Activated CD8-positive, alpha-beta T cell treated with anti-CD3 and anti-CD28 coated beads, Interleukin-2, amount 10 ng/mL, durations not matched to agents 7 days and 5 days (primary cell): ENCODE measurements around the gene CARD16. TPM values are rescaled to one million over a fixed set of nuclear protein-coding genes. Genes with fewer than 3 reads are reported as not detected.
"Not testable (repeated sequence)": the region's sequence is repeated elsewhere in the genome, so short reads cannot be mapped to it uniquely, and the experiment has no call there.

Experiments used
- ATAC-seq: fragments of 150-1000 bp; cut with Tn5 transposase; one replicate; pipeline ENCODE4 v1.10.0; 2021; ENCODE audit warnings: moderate library complexity
- CTCF ChIA-PET: fragments of 350-600 bp; sonication (Branson Sonifier 250); formaldehyde crosslinking; loops from one replicate; lab custom pipeline; 2021; ENCODE audit warnings: antibody characterized with exemption; lab: Charles Lee
- POLR2A ChIA-PET: fragments of 350-600 bp; sonication (Branson Sonifier 250); formaldehyde crosslinking; loops from one replicate; lab custom pipeline; 2021; ENCODE audit warnings: antibody characterized with exemption; lab: Charles Lee
- DNase-seq: peaks from one replicate; pipeline ENCODE4 v3.0.0-alpha.2; 2020
- H3K27ac Mint-ChIP-seq: one replicate; pipeline ENCODE4 v1.8.0; 2021; ENCODE audit warnings: mild to moderate bottlenecking, mixed read lengths
- H3K27me3 Mint-ChIP-seq: one replicate; pipeline ENCODE4 v1.8.0; 2021; ENCODE audit warnings: low read depth, mixed read lengths
- H3K36me3 Mint-ChIP-seq: one replicate; pipeline ENCODE4 v1.8.0; 2021; ENCODE audit warnings: low read depth, mixed read lengths
- H3K4me1 Mint-ChIP-seq: one replicate; pipeline ENCODE4 v1.8.0; 2021; ENCODE audit warnings: low read depth, mixed read lengths
- H3K4me3 Mint-ChIP-seq: one replicate; pipeline ENCODE4 v1.8.0; 2021; ENCODE audit warnings: mild to moderate bottlenecking, mixed read lengths
- H3K9me3 Mint-ChIP-seq: one replicate; pipeline ENCODE4 v1.8.0; 2022; ENCODE audit warnings: mixed read lengths; ENCODE audit not compliant: insufficient read depth
- total RNA-seq, 2 experiments: library from RNA; stranded (reverse); gene quantifications; one replicate each; pipeline ENCODE4 v1.2.3, GENCODE V29; 2021

Gene CARD16
- total RNA-seq, 2 experiments from 2014 or later: 70.8 to 73.9 TPM

DNA sequence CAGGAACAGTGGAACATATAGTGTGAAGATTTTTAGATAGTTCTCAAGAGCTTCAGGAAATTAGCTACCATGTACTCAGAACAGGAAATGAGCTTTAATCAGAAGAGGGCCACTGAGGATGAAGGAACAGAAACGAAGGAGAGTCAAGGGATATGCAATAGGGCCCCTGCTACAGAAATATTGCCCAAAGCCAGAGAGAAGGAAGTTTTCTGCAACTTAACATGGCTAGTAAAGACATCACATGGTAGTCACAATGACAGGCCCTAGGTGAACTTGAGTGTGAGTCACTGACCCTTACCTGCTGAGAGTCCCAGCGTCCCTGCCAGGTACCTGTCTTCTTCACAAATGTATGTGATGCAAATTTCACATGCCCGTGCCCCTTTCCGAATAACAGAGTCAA lies 25.2 kb upstream of the CARD16 start:
- ChIA-PET POLR2A (no interaction called here), CTCF (no interaction called here)
- peak overlapping the region; percentile 32 for H3K4me3 Mint-ChIP-seq
- no peaks in the 10 kb centered on the region for H3K9me3 Mint-ChIP-seq
- peak; percentile 67 for ATAC-seq
- no peaks in the 10 kb centered on the region for H3K36me3 Mint-ChIP-seq
- H3K27me3 Mint-ChIP-seq: no peaks in the 10 kb centered on the region
- peaks cover 17% of the 10 kb centered on the region for H3K4me1 Mint-ChIP-seq
- H3K27ac Mint-ChIP-seq: peak overlapping the region; percentile 56
- DNase-seq: no peak

GRCh38 chr11:105069749-105070148 lies 24.6 kb upstream of the CARD16 start:
- POLR2A ChIA-PET, H3K27ac Mint-ChIP-seq: not testable (repeated sequence)
- H3K4me1 Mint-ChIP-seq: peaks cover 17% of the 10 kb centered on the region

GRCh38 chr11:105063245-105063941 lies 18.3 kb upstream of the CARD16 start:
- H3K4me3 Mint-ChIP-seq, CTCF ChIA-PET, H3K36me3 Mint-ChIP-seq, H3K4me1 Mint-ChIP-seq, ATAC-seq, DNase-seq, H3K9me3 Mint-ChIP-seq, POLR2A ChIA-PET, H3K27ac Mint-ChIP-seq, H3K27me3 Mint-ChIP-seq: not testable (repeated sequence)

More at GRCh38 chr11:105069749-105070148, 24.6 kb upstream of the CARD16 start:
- H3K9me3 Mint-ChIP-seq, CTCF ChIA-PET, H3K27me3 Mint-ChIP-seq, H3K4me3 Mint-ChIP-seq, DNase-seq, H3K36me3 Mint-ChIP-seq: not testable (repeated sequence)
- peak; percentile 51 for ATAC-seq

DNA sequence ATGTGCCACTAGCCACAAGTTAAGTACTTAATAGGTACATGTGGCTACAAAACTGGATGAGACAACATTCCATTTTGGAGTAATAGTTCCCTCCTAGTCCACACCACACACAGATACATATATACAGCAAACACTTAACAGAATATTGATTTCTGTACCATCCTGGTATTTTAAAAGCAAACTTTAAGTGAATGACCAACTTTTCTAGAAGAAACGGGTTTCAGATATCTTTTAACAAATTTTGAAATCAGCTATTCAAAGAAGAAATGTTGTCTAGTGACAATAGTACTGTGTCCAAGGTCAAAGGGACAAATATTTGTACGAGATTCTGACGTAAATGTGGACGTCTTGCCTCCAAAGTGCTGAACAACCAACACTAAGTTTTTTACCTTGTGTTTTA lies 12.3 kb upstream of the CARD16 start:
- H3K36me3 Mint-ChIP-seq: no peaks in the 10 kb centered on the region
- CTCF ChIA-PET: no interaction called here
- H3K9me3 Mint-ChIP-seq: no peaks in the 10 kb centered on the region
- no peak overlapping the region for H3K27ac Mint-ChIP-seq
- no peak overlapping the region for H3K4me3 Mint-ChIP-seq
- no peaks in the 10 kb centered on the region for H3K4me1 Mint-ChIP-seq
- POLR2A ChIA-PET: no interaction called here
- ATAC-seq (no peak), DNase-seq (no peak)
- no peaks in the 10 kb centered on the region for H3K27me3 Mint-ChIP-seq

- no peaks in the 10 kb centered on the region for H3K4me1 Mint-ChIP-seq
- no peak overlapping the region for H3K4me3 Mint-ChIP-seq
- ATAC-seq: no peak
- ChIA-PET CTCF (no interaction called here), POLR2A (no interaction called here)
- no peak overlapping the region for H3K27ac Mint-ChIP-seq
- no peaks in the 10 kb centered on the region for H3K27me3 Mint-ChIP-seq
- H3K36me3 Mint-ChIP-seq: no peaks in the 10 kb centered on the region
- H3K9me3 Mint-ChIP-seq: no peaks in the 10 kb centered on the region
- DNase-seq: no peak
Measured at GRCh38 chr11:105056446-105056845, 11.3 kb upstream of the CARD16 start.

DNA sequence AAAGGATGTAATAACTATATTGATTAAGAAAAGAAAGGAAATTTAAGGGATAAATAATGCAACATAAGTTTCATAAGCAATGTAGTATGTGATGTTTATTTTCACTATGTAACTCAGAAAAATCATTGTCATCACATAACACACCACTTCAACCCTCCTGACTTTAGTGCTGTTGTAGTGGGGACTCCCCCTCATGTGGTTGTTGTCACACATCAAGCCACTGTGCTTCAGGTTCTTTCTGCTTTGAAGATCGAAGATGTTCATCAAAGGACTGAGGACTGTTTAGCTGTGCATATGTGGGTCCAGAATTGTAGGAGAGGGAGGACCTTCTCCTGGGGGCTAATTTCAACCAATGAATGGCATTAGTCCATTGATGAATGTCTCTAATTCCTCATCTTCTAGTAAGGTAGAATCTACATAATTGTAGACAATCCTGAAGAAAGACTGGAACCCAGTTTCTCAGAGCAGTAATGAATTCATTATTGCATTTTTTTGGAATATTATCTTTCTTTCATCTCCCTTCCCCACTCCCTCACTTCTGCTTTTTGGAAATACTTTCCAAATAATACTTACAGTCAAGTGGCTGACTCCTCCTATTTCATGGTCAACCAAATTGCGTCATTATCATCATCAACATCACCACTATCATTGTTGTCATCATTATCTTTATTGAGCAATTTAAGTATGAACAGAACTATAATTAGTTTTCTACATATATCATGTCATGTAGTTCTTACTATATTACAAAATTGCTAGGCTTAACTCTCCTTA lies 9.8 kb upstream of the CARD16 start:
- no peak for DNase-seq
- Mint-ChIP-seq H3K4me3 (no peak overlapping the region), H3K27ac (no peak overlapping the region), H3K4me1 (no peaks in the 10 kb centered on the region), H3K9me3 (no peaks in the 10 kb centered on the region), H3K36me3 (no peaks in the 10 kb centered on the region), H3K27me3 (no peaks in the 10 kb centered on the region)
- no peak for ATAC-seq
- ChIA-PET POLR2A (no interaction called here), CTCF (interaction anchor here (0.8 kb wide), 1 partner anchor 12 kb away, joined by 3 read pairs; no protein-coding TSS in a partner anchor)

- no peak overlapping the region for H3K4me3 Mint-ChIP-seq
- ChIA-PET POLR2A (no interaction called here), CTCF (no interaction called here)
- H3K36me3 Mint-ChIP-seq: no peaks in the 10 kb centered on the region
- no peaks in the 10 kb centered on the region for H3K4me1 Mint-ChIP-seq
- no peaks in the 10 kb centered on the region for H3K9me3 Mint-ChIP-seq
- no peak overlapping the region for H3K27ac Mint-ChIP-seq
- no peaks in the 10 kb centered on the region for H3K27me3 Mint-ChIP-seq
- DNase-seq (no peak), ATAC-seq (no peak)
Measured at GRCh38 chr11:105052487-105052886, 7.4 kb upstream of the CARD16 start.

DNA sequence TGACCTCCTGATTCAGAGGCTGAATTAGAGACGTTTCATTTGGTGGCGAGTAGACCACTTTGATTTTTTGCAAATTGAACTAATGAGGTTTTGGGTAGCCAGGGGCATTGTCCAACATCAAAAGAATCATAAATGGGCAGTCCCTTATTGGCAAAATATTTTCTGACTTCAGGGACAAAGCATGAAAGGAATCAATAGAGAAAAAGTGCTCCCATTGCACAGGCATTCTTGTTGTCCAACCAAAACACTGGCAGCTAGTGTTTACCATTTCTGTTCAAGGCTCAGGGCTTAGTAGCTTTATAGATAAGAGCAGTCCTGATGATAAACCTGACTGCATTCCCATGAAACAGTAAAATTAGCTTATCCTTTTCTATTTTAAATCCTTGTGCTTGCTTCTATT lies 6.4 kb upstream of the CARD16 start:
- ATAC-seq (no peak), DNase-seq (no peak)
- H3K27me3 Mint-ChIP-seq: no peaks in the 10 kb centered on the region
- peaks cover 6% of the 10 kb centered on the region for H3K4me1 Mint-ChIP-seq
- ChIA-PET POLR2A (no interaction called here), CTCF (no interaction called here)
- H3K36me3 Mint-ChIP-seq: no peaks in the 10 kb centered on the region
- H3K27ac Mint-ChIP-seq: no peak overlapping the region
- H3K4me3 Mint-ChIP-seq: no peak overlapping the region
- H3K9me3 Mint-ChIP-seq: no peaks in the 10 kb centered on the region

GRCh38 chr11:105049481-105049880 lies 4.3 kb upstream of the CARD16 start:
- ChIA-PET POLR2A (no interaction called here), CTCF (no interaction called here)
- Mint-ChIP-seq H3K9me3 (no peaks in the 10 kb centered on the region), H3K27me3 (no peaks in the 10 kb centered on the region), H3K27ac (no peak overlapping the region), H3K4me3 (no peak overlapping the region), H3K36me3 (no peaks in the 10 kb centered on the region), H3K4me1 (peaks cover 19% of the 10 kb centered on the region)
- ATAC-seq (no peak), DNase-seq (no peak)

DNA sequence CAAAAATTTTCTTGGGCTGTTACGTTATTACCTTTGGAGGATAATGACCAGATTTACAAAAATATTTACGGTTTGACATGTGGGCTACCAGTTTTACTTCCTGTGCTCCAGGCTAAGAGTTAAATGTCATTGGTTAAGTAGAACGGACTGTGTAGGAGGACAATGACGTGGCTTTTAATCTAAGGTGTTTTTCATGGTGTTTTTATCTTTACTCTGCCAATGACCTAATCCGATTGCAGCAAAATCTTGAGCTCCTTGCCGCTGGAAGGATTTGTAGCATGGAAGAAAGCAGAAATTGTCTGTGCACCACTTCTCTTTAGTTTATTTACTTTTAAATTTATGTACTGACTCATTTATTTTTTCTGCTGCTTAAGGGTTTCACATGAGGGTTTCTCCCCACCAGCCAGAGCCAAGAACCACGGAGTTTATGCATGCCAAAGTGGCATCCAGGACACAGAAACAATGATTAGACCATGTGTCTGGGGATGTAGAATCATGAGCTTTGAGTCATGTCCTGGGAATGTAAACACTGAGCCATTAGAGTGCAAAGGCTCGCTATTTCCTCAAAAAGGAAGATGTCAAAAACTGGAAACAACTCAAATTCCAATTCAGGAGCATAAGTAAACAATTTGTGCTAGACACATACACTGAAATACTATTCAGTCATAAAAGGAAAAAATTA lies 1.9 kb upstream of the CARD16 start:
- CTCF ChIA-PET: no interaction called here
- H3K27me3 Mint-ChIP-seq: no peaks in the 10 kb centered on the region

DNA sequence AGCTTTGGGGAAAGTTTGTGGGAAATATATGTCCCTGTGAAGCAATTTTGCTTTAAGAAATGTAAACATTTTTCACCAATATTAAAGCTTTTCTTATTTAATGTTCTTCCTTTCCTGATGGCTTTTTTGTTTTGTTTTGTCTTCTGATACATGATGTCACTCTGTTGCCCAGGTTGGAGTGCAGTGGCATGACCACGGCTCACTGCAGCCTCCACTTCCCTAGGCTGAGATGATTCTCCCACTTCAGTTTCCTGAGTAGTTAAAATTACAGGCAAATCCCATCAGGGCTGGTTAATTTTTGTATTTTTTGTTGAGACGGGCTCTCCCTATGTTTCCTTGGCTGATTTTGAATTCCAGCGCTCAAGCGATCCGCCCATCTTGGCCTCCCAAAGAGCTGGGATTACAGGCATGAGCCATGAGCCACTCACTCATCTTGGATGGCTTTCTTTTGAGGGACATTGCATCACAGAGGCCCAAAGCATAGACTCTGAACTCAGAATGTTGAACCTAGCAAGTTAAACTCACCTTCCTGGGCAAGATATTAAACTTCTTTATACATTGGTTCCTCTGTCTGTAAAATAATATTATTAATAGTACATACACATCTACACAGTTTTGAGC lies 651 bp upstream of the CARD16 start:
- no peaks in the 10 kb centered on the region for H3K27me3 Mint-ChIP-seq
- CTCF ChIA-PET: no interaction called here
- POLR2A ChIA-PET: no interaction called here
- peak overlapping the region; percentile 79 for H3K27ac Mint-ChIP-seq
- no peaks in the 10 kb centered on the region for H3K9me3 Mint-ChIP-seq
- no peak for ATAC-seq
- peak overlapping the region; percentile 89 for H3K4me3 Mint-ChIP-seq
- peaks cover 26% of the 10 kb centered on the region for H3K36me3 Mint-ChIP-seq
- peaks cover 45% of the 10 kb centered on the region for H3K4me1 Mint-ChIP-seq
- no peak for DNase-seq

More for the DNA sequence above, 1.9 kb upstream of the CARD16 start:
- no peak for DNase-seq
- Mint-ChIP-seq H3K4me1 (peaks cover 40% of the 10 kb centered on the region), H3K36me3 (peaks cover 15% of the 10 kb centered on the region), H3K27ac (no peak overlapping the region), H3K9me3 (no peaks in the 10 kb centered on the region), H3K4me3 (no peak overlapping the region)
- POLR2A ChIA-PET: no interaction called here
- ATAC-seq: no peak

DNA sequence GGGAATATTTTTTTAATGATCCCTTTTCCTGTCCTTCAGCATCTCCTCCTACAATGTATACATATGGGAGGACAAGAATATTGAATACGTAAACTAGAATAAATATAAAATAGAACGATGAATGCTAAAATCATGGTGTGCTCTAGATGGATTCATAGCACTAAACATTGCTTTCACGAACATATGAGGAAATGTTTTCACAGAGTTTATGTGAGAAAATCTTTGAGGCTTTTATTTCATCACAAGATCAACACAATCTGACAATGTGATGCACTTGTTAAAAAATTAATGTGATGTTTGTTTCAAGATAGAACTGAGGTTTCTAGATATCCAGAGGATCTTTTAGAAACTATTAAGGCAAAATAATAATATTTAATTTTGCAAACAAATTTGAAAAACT lies 3.0 kb downstream of the CARD16 start:
- H3K36me3 Mint-ChIP-seq: peaks cover 56% of the 10 kb centered on the region
- POLR2A ChIA-PET: no interaction called here
- no peak for DNase-seq
- no peaks in the 10 kb centered on the region for H3K27me3 Mint-ChIP-seq
- peaks cover 6% of the 10 kb centered on the region for H3K9me3 Mint-ChIP-seq
- no peak overlapping the region for H3K27ac Mint-ChIP-seq
- H3K4me3 Mint-ChIP-seq: no peak overlapping the region
- CTCF ChIA-PET: no interaction called here
- ATAC-seq: no peak
- H3K4me1 Mint-ChIP-seq: peaks cover 46% of the 10 kb centered on the region
